ENCODE data around the gene BHLHA15. TPM values are rescaled to one million over a fixed set of nuclear protein-coding genes. Genes with fewer than 3 reads are reported as not detected.

The BHLHA15 gene
- total RNA-seq, 6 donors from 2014 or later = 2.4 to 20.1 (median 3.5) TPM; not detected in 1

- 69 to 72% methylated on average over 16 to 18 of the region's 18 CpGs for WGBS, 2 donors
- H3K4me1 ChIP-seq = peaks cover 5 to 15% (median 5%) of the 10 kb centered on the region in 4 donors
- no peak overlapping the region for H3K4me3 ChIP-seq
- TF ChIP-seq, protein P1, sequence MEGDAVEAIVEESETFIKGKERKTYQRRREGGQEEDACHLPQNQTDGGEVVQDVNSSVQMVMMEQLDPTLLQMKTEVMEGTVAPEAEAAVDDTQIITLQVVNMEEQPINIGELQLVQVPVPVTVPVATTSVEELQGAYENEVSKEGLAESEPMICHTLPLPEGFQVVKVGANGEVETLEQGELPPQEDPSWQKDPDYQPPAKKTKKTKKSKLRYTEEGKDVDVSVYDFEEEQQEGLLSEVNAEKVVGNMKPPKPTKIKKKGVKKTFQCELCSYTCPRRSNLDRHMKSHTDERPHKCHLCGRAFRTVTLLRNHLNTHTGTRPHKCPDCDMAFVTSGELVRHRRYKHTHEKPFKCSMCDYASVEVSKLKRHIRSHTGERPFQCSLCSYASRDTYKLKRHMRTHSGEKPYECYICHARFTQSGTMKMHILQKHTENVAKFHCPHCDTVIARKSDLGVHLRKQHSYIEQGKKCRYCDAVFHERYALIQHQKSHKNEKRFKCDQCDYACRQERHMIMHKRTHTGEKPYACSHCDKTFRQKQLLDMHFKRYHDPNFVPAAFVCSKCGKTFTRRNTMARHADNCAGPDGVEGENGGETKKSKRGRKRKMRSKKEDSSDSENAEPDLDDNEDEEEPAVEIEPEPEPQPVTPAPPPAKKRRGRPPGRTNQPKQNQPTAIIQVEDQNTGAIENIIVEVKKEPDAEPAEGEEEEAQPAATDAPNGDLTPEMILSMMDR (IDR thresholded peaks at IDR 0.05) = peak; percentile 35 to 68 (median 52)
- TF ChIP-seq POLR2A (IDR thresholded peaks at IDR 0.05) (no peak), POLR2AphosphoS5 (IDR thresholded peaks at IDR 0.05) (no peak)
- ATAC-seq (ENCODE audit: low FRiP score in 2 of 2) (peak; percentile 61 to 62), DNase-seq (peak; percentile 65 to 68)
- H3K27ac ChIP-seq = peak overlapping the region in 1 of 4 donors; percentile 24
- H3K9me3 ChIP-seq = no peaks in the 10 kb centered on the region
- H3K36me3 ChIP-seq = peaks cover 0 to 3% (median 0%) of the 10 kb centered on the region in 4 donors
- no peaks in the 10 kb centered on the region for H3K27me3 ChIP-seq
These were observed 45.2 kb upstream of the BHLHA15 start for GRCh38 chr7:98165827-98166667.

- ATAC-seq (ENCODE audit: low FRiP score in 2 of 2) = no peak
- WGBS, 2 donors = 73 to 78% methylated on average over 2 of the region's 2 CpGs
- TF ChIP-seq POLR2AphosphoS5 (IDR thresholded peaks at IDR 0.05) (no peak), POLR2A (IDR thresholded peaks at IDR 0.05) (no peak), EP300 (IDR thresholded peaks at IDR 0.05) (no peak)
- TF ChIP-seq, protein P1 (IDR thresholded peaks at IDR 0.05) = no peak
- Histone ChIP-seq H3K27me3 (no peaks in the 10 kb centered on the region), H3K4me1 (peaks cover 5 to 15% (median 5%) of the 10 kb centered on the region in 4 donors), H3K27ac (no peak overlapping the region), H3K36me3 (peaks cover 0 to 8% (median 1%) of the 10 kb centered on the region in 4 donors), H3K4me3 (no peak overlapping the region), H3K9me3 (no peaks in the 10 kb centered on the region)
- DNase-seq = no peak
These were observed 44.6 kb upstream of the BHLHA15 start for GRCh38 chr7:98166668-98166970.

GRCh38 chr7:98167653-98168052, 43.6 kb upstream of the BHLHA15 start:
- DNase-seq = peak in 1 of 2 donors; percentile 52
- TF ChIP-seq, protein P1 (IDR thresholded peaks at IDR 0.05) = no peak
- TF ChIP-seq POLR2AphosphoS5 (IDR thresholded peaks at IDR 0.05) (no peak), POLR2A (IDR thresholded peaks at IDR 0.05) (no peak), EP300 (IDR thresholded peaks at IDR 0.05) (no peak)
- no peak for ATAC-seq (ENCODE audit: low FRiP score in 2 of 2)
- 93% methylated on average over 15 of the region's 15 CpGs for WGBS, 2 donors
- Histone ChIP-seq H3K27ac (no peak overlapping the region), H3K4me1 (peaks cover 5 to 15% (median 5%) of the 10 kb centered on the region in 4 donors), H3K27me3 (no peaks in the 10 kb centered on the region), H3K4me3 (no peak overlapping the region), H3K36me3 (peaks cover 0 to 19% (median 7%) of the 10 kb centered on the region in 4 donors), H3K9me3 (no peaks in the 10 kb centered on the region)

- no peaks in the 10 kb centered on the region for H3K9me3 ChIP-seq
- 67% methylated on average over 17 of the region's 17 CpGs for WGBS, 2 donors
- ATAC-seq (ENCODE audit: low FRiP score in 2 of 2) (peak; percentile 65 to 76), DNase-seq (peak; percentile 75 to 76)
- H3K4me1 ChIP-seq = peaks cover 5 to 9% (median 5%) of the 10 kb centered on the region in 4 donors
- H3K27ac ChIP-seq = no peak overlapping the region
- TF ChIP-seq POLR2AphosphoS5 (IDR thresholded peaks at IDR 0.05) = no peak
- TF ChIP-seq EP300 (IDR thresholded peaks at IDR 0.05) = no peak
- TF ChIP-seq, protein P1 (IDR thresholded peaks at IDR 0.05) = peak; percentile 30 to 76 (median 70)
- no peaks in the 10 kb centered on the region for H3K27me3 ChIP-seq
- no peak overlapping the region for H3K4me3 ChIP-seq
- H3K36me3 ChIP-seq = peaks cover 0 to 23% (median 7%) of the 10 kb centered on the region in 4 donors
These were observed 42.9 kb upstream of the BHLHA15 start for GRCh38 chr7:98168181-98168903.
